HG03432 (cell line): ENCODE results near the gene PPM1F.
A peak's percentile ranks its signal among the peaks of the same experiment; 100 is the strongest.

Source experiments
- ATAC-seq: cut with Tn5 transposase; IDR thresholded peaks from one replicate; pipeline ENCODE4 v1.9.1; 2021; ENCODE audit warnings: mild to moderate bottlenecking, moderate library complexity; ENCODE audit not compliant: unreplicated experiment

PPM1F gene

GRCh38 chr22:21952586-21953571 lies at the start of gene PPM1F:
TSS of gene PPM1F (minus strand) at chr22:21952848. CDS start at chr22:21946048, 6,800 bp downstream.
- ATAC-seq: peak; percentile 77

GRCh38 chr22:22001664-22002525 lies 49.2 kb upstream of the PPM1F start:
- ATAC-seq: no peak

GRCh38 chr22:21998595-21999247 lies 46.1 kb upstream of the PPM1F start:
- ATAC-seq: no peak

GRCh38 chr22:21996175-21996720 lies 43.6 kb upstream of the PPM1F start:
- no peak for ATAC-seq

GRCh38 chr22:21995660-21996059 lies 43.0 kb upstream of the PPM1F start:
- ATAC-seq: no peak

- no peak for ATAC-seq
Measured at GRCh38 chr22:21994881-21995444, 42.3 kb upstream of the PPM1F start.

GRCh38 chr22:21992593-21993237 lies 40.1 kb upstream of the PPM1F start:
- no peak for ATAC-seq

- ATAC-seq: no peak
Measured at GRCh38 chr22:21991774-21992173, 39.1 kb upstream of the PPM1F start.

- no peak for ATAC-seq
Measured at GRCh38 chr22:21991304-21991596, 38.6 kb upstream of the PPM1F start.

GRCh38 chr22:21990445-21991303 lies 38.0 kb upstream of the PPM1F start:
- no peak for ATAC-seq

GRCh38 chr22:21989049-21989448 lies 36.4 kb upstream of the PPM1F start:
- no peak for ATAC-seq

GRCh38 chr22:21985214-21985613 lies 32.6 kb upstream of the PPM1F start:
- ATAC-seq: no peak

GRCh38 chr22:21984793-21985192 lies 32.1 kb upstream of the PPM1F start:
- no peak for ATAC-seq

GRCh38 chr22:21982338-21982965 lies 29.8 kb upstream of the PPM1F start, which contains the start of gene TOP3B:
TSS of gene TOP3B (minus strand) at chr22:21982787. CDS start at chr22:21975709, 7,078 bp downstream.
- no peak for ATAC-seq

GRCh38 chr22:21981874-21982273 lies 29.2 kb upstream of the PPM1F start:
- no peak for ATAC-seq

- ATAC-seq: no peak
Measured at GRCh38 chr22:21980547-21980946, 27.9 kb upstream of the PPM1F start.

GRCh38 chr22:21978564-21979386 lies 26.1 kb upstream of the PPM1F start:
- ATAC-seq: no peak

- ATAC-seq: no peak
Measured at GRCh38 chr22:21977814-21978213, 25.2 kb upstream of the PPM1F start.
